Measurements from ENCODE around the gene ZZZ3.

GRCh38 chr1:77732090-77732489, 49.6 kb upstream of the ZZZ3 start:
- TF ChIP-seq RFX5 (IDR thresholded peaks at IDR 0.05; ENCODE audit: low read length) (no peak), EZH2phosphoT487 (IDR thresholded peaks at IDR 0.05; ENCODE audit: borderline replicate concordance, low read depth) (no peak), EP300 (IDR thresholded peaks at IDR 0.05; ENCODE audit: borderline replicate concordance in 1 of 2, low read depth in 1 of 2, low read length in 1 of 2) (no peak), REST (IDR thresholded peaks at IDR 0.05; ENCODE audit: low read depth, low read length) (no peak), RXRA (IDR thresholded peaks at IDR 0.05; ENCODE audit: borderline replicate concordance, low read depth) (no peak)
- TF ChIP-seq, protein P1, sequence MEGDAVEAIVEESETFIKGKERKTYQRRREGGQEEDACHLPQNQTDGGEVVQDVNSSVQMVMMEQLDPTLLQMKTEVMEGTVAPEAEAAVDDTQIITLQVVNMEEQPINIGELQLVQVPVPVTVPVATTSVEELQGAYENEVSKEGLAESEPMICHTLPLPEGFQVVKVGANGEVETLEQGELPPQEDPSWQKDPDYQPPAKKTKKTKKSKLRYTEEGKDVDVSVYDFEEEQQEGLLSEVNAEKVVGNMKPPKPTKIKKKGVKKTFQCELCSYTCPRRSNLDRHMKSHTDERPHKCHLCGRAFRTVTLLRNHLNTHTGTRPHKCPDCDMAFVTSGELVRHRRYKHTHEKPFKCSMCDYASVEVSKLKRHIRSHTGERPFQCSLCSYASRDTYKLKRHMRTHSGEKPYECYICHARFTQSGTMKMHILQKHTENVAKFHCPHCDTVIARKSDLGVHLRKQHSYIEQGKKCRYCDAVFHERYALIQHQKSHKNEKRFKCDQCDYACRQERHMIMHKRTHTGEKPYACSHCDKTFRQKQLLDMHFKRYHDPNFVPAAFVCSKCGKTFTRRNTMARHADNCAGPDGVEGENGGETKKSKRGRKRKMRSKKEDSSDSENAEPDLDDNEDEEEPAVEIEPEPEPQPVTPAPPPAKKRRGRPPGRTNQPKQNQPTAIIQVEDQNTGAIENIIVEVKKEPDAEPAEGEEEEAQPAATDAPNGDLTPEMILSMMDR (IDR thresholded peaks at IDR 0.05), result no peak
- TF ChIP-seq, protein P2, sequence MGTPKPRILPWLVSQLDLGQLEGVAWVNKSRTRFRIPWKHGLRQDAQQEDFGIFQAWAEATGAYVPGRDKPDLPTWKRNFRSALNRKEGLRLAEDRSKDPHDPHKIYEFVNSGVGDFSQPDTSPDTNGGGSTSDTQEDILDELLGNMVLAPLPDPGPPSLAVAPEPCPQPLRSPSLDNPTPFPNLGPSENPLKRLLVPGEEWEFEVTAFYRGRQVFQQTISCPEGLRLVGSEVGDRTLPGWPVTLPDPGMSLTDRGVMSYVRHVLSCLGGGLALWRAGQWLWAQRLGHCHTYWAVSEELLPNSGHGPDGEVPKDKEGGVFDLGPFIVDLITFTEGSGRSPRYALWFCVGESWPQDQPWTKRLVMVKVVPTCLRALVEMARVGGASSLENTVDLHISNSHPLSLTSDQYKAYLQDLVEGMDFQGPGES (IDR thresholded peaks at IDR 0.05; ENCODE audit: low read depth, low read length), result no peak

Data from SK-N-SH (cell line).